ENCODE data around the gene SHB.

DNA sequence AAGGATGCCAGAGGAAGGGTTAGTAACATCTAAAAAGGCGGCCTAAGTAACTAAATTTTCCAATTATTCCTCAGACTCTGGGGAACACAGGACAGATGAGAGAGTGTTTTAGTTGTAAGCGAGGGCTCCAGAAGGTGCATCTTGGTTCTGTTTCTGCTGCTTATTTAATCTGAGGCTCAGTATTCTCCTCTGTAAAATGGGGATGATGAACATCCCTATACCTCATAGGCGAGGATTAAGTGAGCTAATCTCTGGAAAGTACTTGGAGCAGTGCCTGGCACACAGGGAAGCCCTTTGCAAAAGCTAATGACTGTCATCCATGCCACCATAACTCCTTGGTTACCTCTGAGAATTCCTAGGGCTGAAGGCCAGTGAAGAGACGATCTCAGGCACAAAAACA is 59.0 kb downstream of the SHB start:
- TF ChIP-seq CTCF (IDR thresholded peaks at IDR 0.05) (no peak), POLR2AphosphoS5 (IDR thresholded peaks at IDR 0.05) (no peak)
